ENCODE data around the gene MAFG.

MAFG gene

GRCh38 chr17:81927653-81928543, at the start of gene MAFG:
Gene MAFG, minus strand, starts transcription at chr17:81927735. Its CDS starts 4,550 bp downstream, at chr17:81923185.
- DNase-seq (ENCODE audit: low spot score), result peak; percentile 96

- no peak for DNase-seq (ENCODE audit: low spot score)
These were observed 49.0 kb upstream of the MAFG start for GRCh38 chr17:81976332-81977210.

- no peak for DNase-seq (ENCODE audit: low spot score)
These were observed 45.9 kb upstream of the MAFG start for GRCh38 chr17:81973432-81973831.

GRCh38 chr17:81968850-81969812, 41.6 kb upstream of the MAFG start:
- no peak for DNase-seq (ENCODE audit: low spot score)

- no peak for DNase-seq (ENCODE audit: low spot score)
These were observed 40.8 kb upstream of the MAFG start for GRCh38 chr17:81968396-81968745.

- DNase-seq (ENCODE audit: low spot score), result peak; percentile 85
These were observed 40.2 kb upstream of the MAFG start for GRCh38 chr17:81967533-81968395.

- no peak for DNase-seq (ENCODE audit: low spot score)
These were observed 39.7 kb upstream of the MAFG start for GRCh38 chr17:81967244-81967532.

- DNase-seq (ENCODE audit: low spot score), result peak; percentile 48
These were observed 39.1 kb upstream of the MAFG start for GRCh38 chr17:81966343-81967243.

GRCh38 chr17:81964081-81964849, 36.7 kb upstream of the MAFG start:
- no peak for DNase-seq (ENCODE audit: low spot score)

GRCh38 chr17:81962499-81963441, 35.2 kb upstream of the MAFG start:
- DNase-seq (ENCODE audit: low spot score), result no peak

- no peak for DNase-seq (ENCODE audit: low spot score)
These were observed 34.3 kb upstream of the MAFG start for GRCh38 chr17:81961521-81962498.

- DNase-seq (ENCODE audit: low spot score), result peak; percentile 60
These were observed 33.6 kb upstream of the MAFG start, which contains the start of gene NOTUM for GRCh38 chr17:81961087-81961511. Gene NOTUM, minus strand, starts transcription at chr17:81961187. Its CDS starts 278 bp downstream, at chr17:81960909.

- DNase-seq (ENCODE audit: low spot score), result no peak
These were observed 32.8 kb upstream of the MAFG start for GRCh38 chr17:81960130-81960958.

GRCh38 chr17:81959362-81960129, 32.0 kb upstream of the MAFG start:
- DNase-seq (ENCODE audit: low spot score), result peak; percentile 73
